ENCODE measurements around the gene PLCB1. TPM values are rescaled to one million over a fixed set of nuclear protein-coding genes. Genes with fewer than 3 reads are reported as not detected.
A peak's percentile ranks its signal among the peaks of the same experiment; 100 is the strongest.

Gene PLCB1
- total and polyA plus RNA-seq, 2 of the 4 experiments (the other 2 are of a cell fraction) = 5.6 to 16.1 TPM

GRCh38 chr20:8219403-8219802, 87.3 kb downstream of the PLCB1 start:
- Histone ChIP-seq H3K27ac (ENCODE audit: insufficient read depth, low read length) (peak overlapping the region; percentile 16; the same call in 1 of the 2 replicates), H2BK20ac (ENCODE audit: low read depth, low read length) (peak overlapping the region; percentile 85), H3K23ac (ENCODE audit: low read depth, low read length) (peak overlapping the region; percentile 31; the same call in 1 of the 2 replicates), H4K8ac (ENCODE audit: low read depth in 2 of 2, low read length in 2 of 2) (peak overlapping the region; percentile 51 to 62; a peak in 3 of 4 replicates), H3K18ac (ENCODE audit: low read depth, low read length) (peak overlapping the region; percentile 88; the same call in 1 of the 2 replicates), H2BK5ac (ENCODE audit: low read depth, low read length, poor library complexity, severe bottlenecking) (peak overlapping the region; percentile 82), H4K91ac (ENCODE audit: insufficient read depth, low read depth, low read length) (peak overlapping the region; percentile 80), H3K14ac (replicated peaks; ENCODE audit: low read depth, low read length) (peak overlapping the region; percentile 82), H2AK5ac (ENCODE audit: low read depth, low read length) (no peak overlapping the region), H3K9me3 (ENCODE audit: control insufficient read depth, insufficient read depth, low read length) (no peaks in the 10 kb centered on the region), H3K36me3 (ENCODE audit: control insufficient read depth, insufficient read depth, low read length) (no peaks in the 10 kb centered on the region), H2BK15ac (ENCODE audit: low read depth, low read length) (peak overlapping the region; percentile 90), H3K9ac (ENCODE audit: low read depth, low read length) (no peak overlapping the region), H3K4me2 (ENCODE audit: low read depth, low read length) (no peak overlapping the region; the same call in 1 of the 2 replicates), H2AFZ (replicated peaks; ENCODE audit: low read length, poor library complexity) (no peak overlapping the region), H3K56ac (ENCODE audit: extremely low read depth, insufficient read depth, low read length) (peak overlapping the region; percentile 48; the same call in 1 of the 2 replicates), H3K4me3 (ENCODE audit: insufficient read depth, low read depth, low read length) (no peak overlapping the region), H4K5ac (ENCODE audit: low read depth, low read length) (peak overlapping the region; percentile 79; the same call in 1 of the 2 replicates), H3K79me1 (ENCODE audit: low read depth in 1 of 2, low read length in 2 of 2) (peaks cover 20 to 35% of the 10 kb centered on the region in 2 experiments), H3K4me1 (ENCODE audit: control insufficient read depth, insufficient read depth, low read length) (peaks cover 18% of the 10 kb centered on the region), H3K9me1 (ENCODE audit: insufficient read depth, low read length) (no peaks in the 10 kb centered on the region), H3K27me3 (ENCODE audit: control insufficient read depth, insufficient read depth, low read length) (no peaks in the 10 kb centered on the region), H3K4ac (ENCODE audit: low read depth, low read length) (peak overlapping the region; percentile 82), H2BK120ac (ENCODE audit: low read depth, low read length) (peak overlapping the region; percentile 90), H2AK9ac (replicated peaks; ENCODE audit: low read depth, low read length, poor library complexity) (no peak overlapping the region), H4K20me1 (ENCODE audit: insufficient read depth, low read length) (no peaks in the 10 kb centered on the region)
- TF ChIP-seq RFX5 (IDR thresholded peaks at IDR 0.05; ENCODE audit: low read depth, low read length) = no peak
- TF ChIP-seq MAFK (IDR thresholded peaks at IDR 0.05; ENCODE audit: low read depth, low read length) = no peak
- TF ChIP-seq CEBPB (IDR thresholded peaks at IDR 0.05; ENCODE audit: low read depth, low read length) = no peak
- TF ChIP-seq CHD1 (IDR thresholded peaks at IDR 0.05; ENCODE audit: low read depth, low read length) = no peak
- no peak for TF ChIP-seq SMC3 (IDR thresholded peaks at IDR 0.05; ENCODE audit: low read depth, low read length)
- no peak for TF ChIP-seq RAD21 (IDR thresholded peaks at IDR 0.05; ENCODE audit: low read length)
- no peak for TF ChIP-seq BHLHE40 (IDR thresholded peaks at IDR 0.05; ENCODE audit: low read depth, low read length)
- no peak for TF ChIP-seq MXI1 (IDR thresholded peaks at IDR 0.05; ENCODE audit: borderline replicate concordance, low read depth, low read length)
- no peak for TF ChIP-seq FOS (IDR thresholded peaks at IDR 0.05; ENCODE audit: low read depth, low read length)
- no peak for TF ChIP-seq RCOR1 (IDR thresholded peaks at IDR 0.05; ENCODE audit: insufficient replicate concordance, low read length)
- no peak for TF ChIP-seq MAZ (IDR thresholded peaks at IDR 0.05; ENCODE audit: borderline replicate concordance, low read depth, low read length)
- no peak for TF ChIP-seq POLR2A (IDR thresholded peaks at IDR 0.05; ENCODE audit: low read depth, low read length)
- TF ChIP-seq CTCF (conservative IDR thresholded peaks at IDR 0.05; ENCODE audit: low read depth, low read length) = no peak
- no peak for TF ChIP-seq NFE2L2 (IDR thresholded peaks at IDR 0.05; ENCODE audit: low read depth, low read length)
- TF ChIP-seq, protein P1, sequence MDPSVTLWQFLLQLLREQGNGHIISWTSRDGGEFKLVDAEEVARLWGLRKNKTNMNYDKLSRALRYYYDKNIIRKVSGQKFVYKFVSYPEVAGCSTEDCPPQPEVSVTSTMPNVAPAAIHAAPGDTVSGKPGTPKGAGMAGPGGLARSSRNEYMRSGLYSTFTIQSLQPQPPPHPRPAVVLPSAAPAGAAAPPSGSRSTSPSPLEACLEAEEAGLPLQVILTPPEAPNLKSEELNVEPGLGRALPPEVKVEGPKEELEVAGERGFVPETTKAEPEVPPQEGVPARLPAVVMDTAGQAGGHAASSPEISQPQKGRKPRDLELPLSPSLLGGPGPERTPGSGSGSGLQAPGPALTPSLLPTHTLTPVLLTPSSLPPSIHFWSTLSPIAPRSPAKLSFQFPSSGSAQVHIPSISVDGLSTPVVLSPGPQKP (IDR thresholded peaks at IDR 0.05; ENCODE audit: borderline replicate concordance, low read depth, low read length) = no peak
- no peak for TF ChIP-seq USF2 (IDR thresholded peaks at IDR 0.05; ENCODE audit: low read depth, low read length)
- WGBS, 2 experiments (ENCODE audit: extremely low coverage in 2 of 2, insufficient read length in 1 of 2) = no CpG with 5 or more reads among the region's 3 CpGs
- ATAC-seq (ENCODE audit: low read depth) (no peak), DNase-seq (no peak)
- ChIA-PET CTCF (no interaction called here), POLR2A (ENCODE audit: unreplicated experiment) (no interaction called here)
- intact Hi-C loops (cut with micrococcal nuclease) = no loop called here
- in situ Hi-C loops (cut with MboI; ENCODE audit: low sequenced_read_pairs) = no loop called here
- dilution Hi-C loops (cut with HindIII; ENCODE audit: low sequenced_read_pairs, unreplicated experiment) = no loop called here
- no TSS peak for BruUV-seq (replicated peaks)
